Hepatocyte (in vitro differentiated cells): ENCODE results near the gene AKR1B1. TPM values are rescaled to one million over a fixed set of nuclear protein-coding genes. Genes with fewer than 3 reads are reported as not detected.

Experiments used
- DNase-seq: peaks from one replicate; pipeline ENCODE4 v3.0.0-alpha.2; 2016; ENCODE audit warnings: low spot score
- H2AFZ ChIP-seq: fragments of 200-600 bp; sonication (generic); 2 replicates; pipeline ENCODE4 v1.6.0; 2016; ENCODE audit warnings: antibody characterized with exemption, mild to moderate bottlenecking
- H3K27ac ChIP-seq: fragments of 200-600 bp; sonication (generic); 2 replicates; pipeline ENCODE4 v1.5.1; 2016; ENCODE audit warnings: mild to moderate bottlenecking
- H3K27me3 ChIP-seq: fragments of 200-600 bp; sonication (generic); 2 replicates; pipeline ENCODE4 v1.6.1; 2016
- H3K36me3 ChIP-seq: fragments of 200-600 bp; sonication (generic); replicated peaks from 2 replicates; pipeline ENCODE4 v1.5.1; 2016; ENCODE audit warnings: low read depth; ENCODE audit not compliant: insufficient read depth
- H3K4me1 ChIP-seq: fragments of 200-600 bp; sonication (generic); 2 replicates; pipeline ENCODE4 v1.5.1; 2016; ENCODE audit warnings: mild to moderate bottlenecking, moderate library complexity; ENCODE audit not compliant: insufficient read depth
- H3K4me2 ChIP-seq: fragments of 200-600 bp; sonication (generic); 2 replicates; pipeline ENCODE4 v1.6.0; 2016
- H3K4me3 ChIP-seq: fragments of 200-600 bp; sonication (generic); 2 replicates; pipeline ENCODE4 v1.5.1; 2016; ENCODE audit warnings: mild to moderate bottlenecking
- H3K79me2 ChIP-seq: fragments of 200-600 bp; sonication (generic); 2 replicates; pipeline ENCODE4 v1.6.0; 2017; ENCODE audit warnings: mild to moderate bottlenecking
- H3K9me2 ChIP-seq: fragments of 200-600 bp; sonication (generic); replicated peaks from 2 replicates; pipeline ENCODE4 v1.6.0; 2017; ENCODE audit warnings: mild to moderate bottlenecking; ENCODE audit not compliant: insufficient read depth
- H3K9me3 ChIP-seq: fragments of 200-600 bp; sonication (generic); 2 replicates; pipeline ENCODE4 v1.5.1; 2016; ENCODE audit warnings: low read depth, mild to moderate bottlenecking
- H4K20me1 ChIP-seq: fragments of 200-600 bp; sonication (generic); 2 replicates; pipeline ENCODE4 v1.6.0; 2016; ENCODE audit warnings: mild to moderate bottlenecking; ENCODE audit not compliant: insufficient read depth, poor library complexity, severe bottlenecking
- EZH2 ChIP-seq: fragments of 200-600 bp; sonication (generic); IDR thresholded peaks from 2 replicates; pipeline ENCODE4 v1.6.1; 2016; ENCODE audit warnings: antibody characterized with exemption, mild to moderate bottlenecking, borderline replicate concordance
- EZH2phosphoT487 ChIP-seq: fragments of 200-600 bp; sonication (generic); IDR thresholded peaks from one replicate; pipeline ENCODE4 v1.6.1; 2018; ENCODE audit warnings: antibody characterized with exemption, mild to moderate bottlenecking, low read depth, moderate library complexity; ENCODE audit not compliant: unreplicated experiment, severe bottlenecking
- WGBS: methylation state at CpG from one replicate; pipeline ENCODE4 v1.1.6; 2016; ENCODE audit warnings: low lambda C conversion rate; ENCODE audit errors: missing lambda C conversion rate; 5-methylcytosine and 5-hydroxymethylcytosine counted together
- polyA plus RNA-seq: library from polyadenylated mRNA; unstranded; fragments of >200 nt; fragmentation: Nextera tagmentation; extraction: Ambion mirVana; gene quantifications from 2 replicates; pipeline ENCODE4 v1.2.1, GENCODE V29; 2016
- total RNA-seq: library from RNA; depleted of rRNA; stranded (reverse); fragments of >200 nt; gene quantifications from 2 replicates; pipeline ENCODE4 v1.2.3, GENCODE V29; 2014
- TF ChIP-seq, protein P1 (sequence below): fragments of 200-600 bp; sonication (generic); IDR thresholded peaks from 2 replicates; pipeline ENCODE4 v1.5.1; 2016; ENCODE audit warnings: antibody characterized with exemption, mild to moderate bottlenecking; ENCODE audit not compliant: poor library complexity

The AKR1B1 gene
- total and polyA plus RNA-seq, 2 experiments from 2014 or later, result 129 to 342 TPM

DNA sequence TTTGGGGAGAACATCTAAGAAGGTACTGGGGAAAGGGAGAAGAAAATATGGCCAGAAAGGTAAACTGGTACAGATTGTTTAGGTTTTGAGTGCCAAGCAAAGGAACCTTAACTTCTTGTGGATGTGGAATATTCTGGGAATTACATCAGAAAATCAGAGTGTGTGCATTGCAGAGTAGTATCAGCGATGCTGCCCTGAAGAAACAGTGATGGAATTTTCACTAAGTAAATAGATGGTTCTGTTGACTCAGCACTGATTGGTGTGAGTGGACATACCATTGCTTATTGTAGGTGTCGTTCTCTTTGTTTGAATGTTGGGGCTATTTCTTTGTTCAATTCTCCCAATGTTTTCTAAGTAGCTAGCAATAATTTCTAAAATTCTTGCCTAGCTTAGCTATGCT is 24.4 kb upstream of the AKR1B1 start:
- Histone ChIP-seq H3K9me2 (no peaks in the 10 kb centered on the region), H3K36me3 (no peaks in the 10 kb centered on the region), H4K20me1 (no peaks in the 10 kb centered on the region), H3K9me3 (no peaks in the 10 kb centered on the region), H3K4me1 (no peaks in the 10 kb centered on the region), H3K79me2 (no peaks in the 10 kb centered on the region), H3K27ac (no peak overlapping the region), H3K27me3 (no peaks in the 10 kb centered on the region), H3K4me3 (no peak overlapping the region), H2AFZ (no peak overlapping the region), H3K4me2 (no peak overlapping the region)
- no peak for DNase-seq
- 72% methylated on average over 2 of the region's 2 CpGs for WGBS
- TF ChIP-seq, protein P1, sequence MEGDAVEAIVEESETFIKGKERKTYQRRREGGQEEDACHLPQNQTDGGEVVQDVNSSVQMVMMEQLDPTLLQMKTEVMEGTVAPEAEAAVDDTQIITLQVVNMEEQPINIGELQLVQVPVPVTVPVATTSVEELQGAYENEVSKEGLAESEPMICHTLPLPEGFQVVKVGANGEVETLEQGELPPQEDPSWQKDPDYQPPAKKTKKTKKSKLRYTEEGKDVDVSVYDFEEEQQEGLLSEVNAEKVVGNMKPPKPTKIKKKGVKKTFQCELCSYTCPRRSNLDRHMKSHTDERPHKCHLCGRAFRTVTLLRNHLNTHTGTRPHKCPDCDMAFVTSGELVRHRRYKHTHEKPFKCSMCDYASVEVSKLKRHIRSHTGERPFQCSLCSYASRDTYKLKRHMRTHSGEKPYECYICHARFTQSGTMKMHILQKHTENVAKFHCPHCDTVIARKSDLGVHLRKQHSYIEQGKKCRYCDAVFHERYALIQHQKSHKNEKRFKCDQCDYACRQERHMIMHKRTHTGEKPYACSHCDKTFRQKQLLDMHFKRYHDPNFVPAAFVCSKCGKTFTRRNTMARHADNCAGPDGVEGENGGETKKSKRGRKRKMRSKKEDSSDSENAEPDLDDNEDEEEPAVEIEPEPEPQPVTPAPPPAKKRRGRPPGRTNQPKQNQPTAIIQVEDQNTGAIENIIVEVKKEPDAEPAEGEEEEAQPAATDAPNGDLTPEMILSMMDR, result no peak
- TF ChIP-seq EZH2 (no peak), EZH2phosphoT487 (no peak)

DNA sequence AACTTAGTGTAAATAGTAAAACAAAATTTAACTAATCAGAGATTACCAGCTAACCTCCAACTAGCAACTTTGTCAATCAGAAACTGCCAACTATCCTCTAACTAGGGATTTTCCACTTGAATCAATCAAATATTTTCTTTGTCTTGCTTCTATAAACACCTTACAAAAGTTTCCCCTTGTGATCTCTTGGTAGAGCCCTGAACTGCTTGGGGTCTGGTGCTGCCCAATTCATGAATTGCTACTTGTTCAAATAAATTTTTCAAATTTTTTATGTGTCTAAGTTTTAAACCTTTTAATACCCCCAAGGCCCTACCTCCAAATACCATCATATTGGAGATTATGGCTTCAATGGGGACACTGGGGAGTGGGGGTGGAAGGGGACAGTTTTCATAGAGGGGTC is 24.0 kb upstream of the AKR1B1 start:
- H3K9me2 ChIP-seq, result no peaks in the 10 kb centered on the region
- no peaks in the 10 kb centered on the region for H3K79me2 ChIP-seq
- H3K9me3 ChIP-seq, result no peaks in the 10 kb centered on the region
- DNase-seq, result no peak
- H3K27me3 ChIP-seq, result no peaks in the 10 kb centered on the region
- no peak overlapping the region for H3K4me2 ChIP-seq
- no peaks in the 10 kb centered on the region for H3K36me3 ChIP-seq
- no peak for TF ChIP-seq EZH2
- TF ChIP-seq, protein P1, result no peak
- TF ChIP-seq EZH2phosphoT487, result no peak
- H4K20me1 ChIP-seq, result no peaks in the 10 kb centered on the region
- no peaks in the 10 kb centered on the region for H3K4me1 ChIP-seq
- no peak overlapping the region for H3K27ac ChIP-seq
- H3K4me3 ChIP-seq, result no peak overlapping the region
- no peak overlapping the region for H2AFZ ChIP-seq

DNA sequence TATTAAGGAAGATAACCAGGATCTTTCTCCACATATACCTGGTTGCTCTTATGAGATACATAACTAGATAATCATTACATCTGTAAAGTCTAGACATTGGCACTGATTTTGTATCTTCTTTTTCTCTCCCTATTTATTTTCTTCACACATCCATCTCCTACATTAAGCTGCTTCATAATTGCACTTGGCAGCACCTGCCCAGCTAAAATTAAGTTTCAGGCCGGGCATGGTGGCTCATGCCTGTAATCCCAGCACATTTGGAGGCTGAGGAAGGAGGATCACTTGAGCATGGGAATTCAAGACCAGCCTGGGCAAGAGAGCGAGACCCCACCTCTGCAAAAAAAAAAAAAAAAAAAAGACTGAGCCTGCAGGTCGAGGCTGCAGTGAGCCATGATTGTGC is 22.3 kb upstream of the AKR1B1 start:
- Histone ChIP-seq H3K27ac (no peak overlapping the region), H3K9me3 (no peaks in the 10 kb centered on the region), H3K36me3 (no peaks in the 10 kb centered on the region), H3K27me3 (no peaks in the 10 kb centered on the region), H3K79me2 (no peaks in the 10 kb centered on the region), H3K4me2 (no peak overlapping the region), H3K4me3 (no peak overlapping the region), H3K4me1 (no peaks in the 10 kb centered on the region), H4K20me1 (no peaks in the 10 kb centered on the region), H2AFZ (no peak overlapping the region), H3K9me2 (no peaks in the 10 kb centered on the region)
- no peak for DNase-seq
- 94% methylated on average over 3 of the region's 3 CpGs for WGBS
- TF ChIP-seq, protein P1, result no peak
- TF ChIP-seq EZH2, result no peak
- TF ChIP-seq EZH2phosphoT487, result no peak

DNA sequence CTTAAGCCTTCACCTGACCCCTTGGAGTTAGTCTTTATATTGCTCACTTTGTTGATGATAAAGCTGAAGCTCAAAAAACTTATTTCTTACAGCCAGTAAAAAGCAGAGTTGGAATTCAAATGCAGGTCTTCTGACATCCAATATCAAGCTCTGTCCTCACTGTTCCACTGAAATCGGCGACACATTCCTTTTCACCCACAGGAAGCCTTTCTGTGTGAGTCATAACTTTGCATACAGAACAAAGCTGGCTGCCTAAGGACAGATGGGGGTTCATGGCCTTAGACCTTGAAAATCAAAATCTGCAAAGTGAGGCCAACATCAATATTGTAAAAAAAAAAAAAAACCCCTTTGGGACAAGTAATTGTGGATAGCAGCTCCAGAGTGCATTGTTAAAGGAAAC is 21.8 kb upstream of the AKR1B1 start:
- H3K9me3 ChIP-seq, result no peaks in the 10 kb centered on the region
- H3K27ac ChIP-seq, result no peak overlapping the region
- 27% methylated on average over 2 of the region's 2 CpGs for WGBS
- no peak overlapping the region for H3K4me3 ChIP-seq
- DNase-seq, result no peak
- H3K9me2 ChIP-seq, result no peaks in the 10 kb centered on the region
- no peaks in the 10 kb centered on the region for H4K20me1 ChIP-seq
- H3K79me2 ChIP-seq, result no peaks in the 10 kb centered on the region
- no peak overlapping the region for H2AFZ ChIP-seq
- H3K27me3 ChIP-seq, result no peaks in the 10 kb centered on the region
- no peaks in the 10 kb centered on the region for H3K4me1 ChIP-seq
- H3K36me3 ChIP-seq, result no peaks in the 10 kb centered on the region
- TF ChIP-seq EZH2phosphoT487, result no peak
- TF ChIP-seq, protein P1, result no peak
- TF ChIP-seq EZH2, result no peak
- H3K4me2 ChIP-seq, result no peak overlapping the region
